Adrenal gland (tissue), 5 donors: ENCODE data around the gene ADAMTS17.

Experiments
- CTCF ChIP-seq, 6 experiments: fragments of 450-650 bp in 4 of 6; fragments of 200-600 bp in 2 of 6; sonication (generic) in 1 of 6; IDR thresholded peaks; 1 replicate in 5 of 6; 2 replicates in 1 of 6; pipeline versions ENCODE4 v1.5.1 to v1.8.0; 2016 to 2021; ENCODE audit warnings: antibody characterized with exemption in 6 of 6, mild to moderate bottlenecking in 2 of 6, moderate library complexity in 1 of 6
- POLR2A ChIP-seq, 2 donors: fragments of 450-650 bp; IDR thresholded peaks; one replicate each; pipeline ENCODE4 v1.6.1; 2017; ENCODE audit warnings: antibody characterized with exemption in 2 of 2, mild to moderate bottlenecking in 2 of 2, moderate library complexity in 1 of 2
- donor health status: DM: no; HTN: no; CAD: no.

- TF ChIP-seq CTCF (IDR thresholded peaks at IDR 0.05) (no peak), POLR2A (IDR thresholded peaks at IDR 0.05) (no peak)
Measured at GRCh38 chr15:100306098-100306497, 35.7 kb downstream of the ADAMTS17 start.
